ENCODE measurements around the gene ARHGEF12. TPM values are rescaled to one million over a fixed set of nuclear protein-coding genes. Genes with fewer than 3 reads are reported as not detected.

Gene ARHGEF12
- total and polyA plus RNA-seq, 2 donors = 33.7 to 167 TPM

Small RNA genes lying within 50 kb of the gene (small RNA-seq; reads per million reads assigned to genes)
- gene RF00100 = 4,595 reads per million, percentile 100 among the genes with 10 or more reads in this experiment

Other genes with a start within 250 kb of the ARHGEF12 start
- 32.3 TPM for gene TRIM29, start 198.3 kb upstream of the ARHGEF12 start, total RNA-seq
- gene TRIM29, start 198.3 kb upstream of the ARHGEF12 start, polyA plus RNA-seq = 37.5 TPM
- 25.5 TPM for gene OAF, start 125.4 kb upstream of the ARHGEF12 start, total RNA-seq
- 50.2 TPM for gene OAF, start 125.4 kb upstream of the ARHGEF12 start, polyA plus RNA-seq
- gene POU2F3, start 96.3 kb upstream of the ARHGEF12 start, total RNA-seq = 0.58 TPM
- gene POU2F3, start 96.3 kb upstream of the ARHGEF12 start, polyA plus RNA-seq = 0.44 TPM
- 11.2 TPM for gene TLCD5, start 11.1 kb upstream of the ARHGEF12 start, total RNA-seq
- gene TLCD5, start 11.1 kb upstream of the ARHGEF12 start, polyA plus RNA-seq = 4.6 TPM
- gene GRIK4, start 175.3 kb downstream of the ARHGEF12 start, total RNA-seq = 0.37 TPM
- gene GRIK4, start 175.3 kb downstream of the ARHGEF12 start, polyA plus RNA-seq = 0.05 TPM

Data from urinary bladder (tissue), 2 donors.